SHP77 (cell line): ENCODE measurements around the gene NOTCH4.
A peak's percentile ranks its signal among the peaks of the same experiment; 100 is the strongest.

Experiments used
- DNase-seq, 2 experiments: peaks; one replicate each; lab custom pipeline; 2025; lab: John Stamatoyannopoulos, UW

NOTCH4 gene

DNA sequence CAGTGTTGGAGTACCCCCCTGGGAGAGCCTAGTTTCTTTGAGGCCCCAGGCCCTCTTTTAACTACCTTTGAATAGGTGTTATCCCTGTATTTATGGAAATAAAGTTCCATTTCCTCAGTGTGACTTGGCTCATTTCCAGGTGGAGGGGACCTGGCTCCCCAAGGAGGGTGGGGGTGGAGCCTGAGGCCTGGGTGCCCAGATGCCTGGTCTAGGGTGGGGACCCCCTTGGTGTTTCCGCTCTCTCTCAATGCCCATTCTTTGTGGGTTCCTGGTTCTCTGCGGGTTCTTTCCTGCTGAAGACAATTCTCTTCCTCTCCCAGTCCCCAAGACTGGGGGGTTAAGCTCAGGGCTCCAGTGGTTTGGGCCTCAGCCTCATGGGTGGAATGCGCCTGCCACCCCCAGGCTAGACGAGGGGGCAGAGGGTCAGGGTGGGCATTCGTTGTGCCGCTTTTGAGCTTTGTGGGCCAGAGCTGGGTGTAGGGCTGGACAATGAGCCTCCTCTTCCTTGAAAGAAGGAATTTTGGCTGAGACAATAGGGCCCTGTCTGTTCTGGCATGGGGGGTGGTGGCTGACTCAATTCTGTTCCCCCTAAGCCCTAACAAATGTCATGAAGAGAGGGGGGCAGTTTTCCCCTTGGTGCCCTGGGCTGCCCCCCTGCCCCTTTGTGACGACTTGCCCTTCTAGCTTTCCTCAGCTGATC lies 60.2 kb downstream of the NOTCH4 start:
- DNase-seq = no peak

DNA sequence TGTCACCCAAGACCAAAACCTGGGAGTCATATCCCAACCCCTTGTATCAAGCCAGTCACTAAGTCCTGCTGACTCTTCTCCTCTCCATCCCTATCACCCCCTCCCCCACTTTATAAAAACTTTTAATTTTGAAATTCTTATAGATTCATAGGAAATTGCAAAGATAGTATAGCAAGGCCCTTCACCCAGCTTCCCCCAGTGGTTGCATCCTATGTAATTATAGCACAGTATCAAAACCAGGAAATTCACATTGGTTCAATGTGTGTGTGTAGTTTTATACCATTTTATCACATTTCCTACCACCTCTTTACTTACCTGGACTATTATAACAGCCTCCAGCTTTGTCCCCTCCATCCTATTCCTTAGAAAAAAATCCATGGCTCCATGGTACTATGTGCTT lies 65.8 kb downstream of the NOTCH4 start:
- no peak for DNase-seq

DNA sequence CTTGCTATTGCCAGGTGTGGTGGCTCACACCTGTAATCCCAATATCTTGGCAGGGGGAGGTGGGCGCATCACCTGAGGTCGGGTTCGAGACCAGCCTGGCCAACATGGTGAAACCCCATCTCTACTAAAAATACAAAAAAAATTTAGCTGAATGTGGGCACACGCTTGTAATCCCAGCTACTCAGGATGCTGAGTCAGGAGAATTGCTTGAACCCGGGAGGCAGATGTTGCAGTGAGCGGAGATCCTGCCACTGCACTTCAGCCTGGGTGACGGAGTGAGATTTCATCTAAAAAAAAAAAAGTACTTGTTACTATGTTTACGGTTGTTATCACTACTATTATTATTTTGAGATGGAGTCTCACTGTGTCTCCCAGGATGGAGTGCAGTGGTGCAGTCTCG lies 67.0 kb downstream of the NOTCH4 start:
- no peak for DNase-seq

DNA sequence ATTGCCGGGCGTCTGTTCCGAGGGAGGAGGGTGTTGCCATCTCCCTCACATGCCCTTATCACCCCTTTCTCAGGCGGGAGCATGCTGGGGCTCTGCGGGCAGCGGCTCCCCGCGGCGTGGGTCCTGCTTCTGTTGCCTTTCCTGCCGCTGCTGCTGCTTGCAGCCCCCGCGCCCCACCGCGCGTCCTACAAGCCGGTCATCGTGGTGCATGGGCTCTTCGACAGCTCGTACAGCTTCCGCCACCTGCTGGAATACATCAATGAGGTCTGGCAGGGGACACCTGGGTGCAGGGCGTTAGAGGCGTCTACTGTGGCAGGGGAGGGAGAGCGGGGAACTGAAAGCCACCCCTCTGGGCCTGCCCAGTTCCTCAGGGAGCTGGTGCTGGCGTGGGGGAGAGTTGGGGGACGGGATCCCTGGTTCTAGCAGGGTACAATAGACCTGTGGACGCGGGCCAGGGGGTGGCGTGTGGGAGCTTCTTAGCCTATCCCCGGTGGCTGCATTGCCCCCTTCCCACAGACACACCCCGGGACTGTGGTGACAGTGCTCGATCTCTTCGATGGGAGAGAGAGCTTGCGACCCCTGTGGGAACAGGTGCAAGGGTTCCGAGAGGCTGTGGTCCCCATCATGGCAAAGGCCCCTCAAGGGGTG lies 69.2 kb downstream of the NOTCH4 start:
- DNase-seq = peak; percentile 68 to 82

DNA sequence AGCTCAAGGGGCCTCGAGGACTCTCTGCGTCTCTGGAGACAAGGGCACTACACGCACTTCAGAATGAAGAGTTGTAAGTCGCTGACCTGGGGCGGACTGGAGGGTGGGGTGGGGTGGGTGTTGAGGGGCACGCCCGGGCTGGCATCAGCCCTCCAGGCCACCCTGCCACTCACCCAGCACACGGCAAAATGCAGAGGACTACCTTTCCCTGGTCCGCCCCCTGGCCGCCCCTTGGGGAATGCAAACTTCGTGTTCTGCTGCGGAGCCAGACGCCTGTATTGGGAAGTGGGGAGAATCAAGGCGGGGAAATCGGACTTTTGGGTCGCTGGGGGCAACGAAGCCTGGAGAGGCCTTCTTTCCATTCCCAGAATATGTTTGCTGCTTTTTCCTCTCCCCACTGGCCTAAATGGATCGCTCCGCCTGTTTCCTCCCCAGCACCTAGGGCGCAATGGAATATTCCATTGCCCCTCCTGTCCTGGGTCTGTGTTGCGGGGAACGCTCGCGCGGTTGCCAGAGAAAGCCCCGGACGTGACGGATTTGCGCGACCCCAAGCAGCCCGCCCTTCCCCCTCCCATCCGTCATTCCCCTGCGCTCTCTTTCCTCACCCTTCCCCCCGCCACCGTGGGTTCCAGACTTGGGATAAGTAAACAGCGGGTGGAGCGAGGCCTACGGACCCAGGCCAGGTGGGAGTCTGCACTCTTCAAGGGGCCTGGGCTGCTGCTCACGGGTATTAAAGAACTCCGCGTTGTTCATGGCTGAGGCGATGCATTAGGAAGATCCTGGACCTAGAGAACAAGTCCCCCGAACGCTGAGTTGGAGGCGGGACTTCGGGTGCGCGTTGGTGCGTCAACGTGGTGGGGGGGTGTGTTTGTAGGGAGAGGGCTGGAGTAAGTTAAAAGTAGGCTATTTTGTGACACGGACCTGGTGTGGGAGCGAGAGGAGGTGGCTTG lies 70.0 kb downstream of the NOTCH4 start, which contains the start of gene PPT2:
Gene PPT2, plus strand, starts transcription at position 578 of the 950 bp plus-strand sequence. CDS start 454 bp downstream, outside the sequence.
- DNase-seq = peak; percentile 91 to 92

DNA sequence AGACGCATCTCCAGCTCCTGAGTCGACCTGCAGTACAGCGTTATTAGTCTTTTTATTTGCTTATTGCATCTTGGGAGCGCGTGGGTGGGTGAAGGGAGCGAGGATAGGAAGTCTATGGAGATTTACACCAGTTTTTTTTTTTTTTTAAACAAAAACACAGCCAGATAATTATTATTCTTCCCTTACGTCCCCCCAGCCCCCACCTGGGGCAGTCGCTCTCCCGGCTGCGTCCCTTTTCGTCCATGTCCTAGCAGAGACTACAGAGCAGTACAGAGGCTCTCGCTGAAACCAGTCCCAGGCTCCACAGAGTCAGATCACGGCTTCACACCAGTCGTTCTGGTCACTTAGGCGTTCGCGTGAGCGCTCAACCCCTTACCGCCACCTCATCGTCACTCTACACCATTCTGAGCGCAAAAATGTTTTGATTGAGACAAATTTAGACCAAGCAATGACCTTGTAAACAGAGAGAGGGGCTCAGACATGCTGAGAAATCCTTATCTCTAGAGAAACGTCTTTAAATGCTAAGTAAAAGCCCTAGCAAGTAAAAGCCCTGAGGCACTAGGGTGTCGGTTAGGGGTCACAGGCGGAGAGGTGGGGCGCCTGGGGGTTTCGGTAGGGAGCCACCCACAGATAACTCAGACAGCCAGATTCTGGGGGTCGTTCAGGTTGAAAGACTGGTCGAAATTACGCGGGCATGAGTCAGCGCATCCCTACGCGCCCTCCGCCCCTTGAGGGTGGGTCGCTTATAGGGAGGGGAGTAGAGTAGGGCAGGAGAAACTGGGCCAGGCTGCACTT lies 70.9 kb downstream of the NOTCH4 start:
- peak; percentile 26 to 48 for DNase-seq

DNA sequence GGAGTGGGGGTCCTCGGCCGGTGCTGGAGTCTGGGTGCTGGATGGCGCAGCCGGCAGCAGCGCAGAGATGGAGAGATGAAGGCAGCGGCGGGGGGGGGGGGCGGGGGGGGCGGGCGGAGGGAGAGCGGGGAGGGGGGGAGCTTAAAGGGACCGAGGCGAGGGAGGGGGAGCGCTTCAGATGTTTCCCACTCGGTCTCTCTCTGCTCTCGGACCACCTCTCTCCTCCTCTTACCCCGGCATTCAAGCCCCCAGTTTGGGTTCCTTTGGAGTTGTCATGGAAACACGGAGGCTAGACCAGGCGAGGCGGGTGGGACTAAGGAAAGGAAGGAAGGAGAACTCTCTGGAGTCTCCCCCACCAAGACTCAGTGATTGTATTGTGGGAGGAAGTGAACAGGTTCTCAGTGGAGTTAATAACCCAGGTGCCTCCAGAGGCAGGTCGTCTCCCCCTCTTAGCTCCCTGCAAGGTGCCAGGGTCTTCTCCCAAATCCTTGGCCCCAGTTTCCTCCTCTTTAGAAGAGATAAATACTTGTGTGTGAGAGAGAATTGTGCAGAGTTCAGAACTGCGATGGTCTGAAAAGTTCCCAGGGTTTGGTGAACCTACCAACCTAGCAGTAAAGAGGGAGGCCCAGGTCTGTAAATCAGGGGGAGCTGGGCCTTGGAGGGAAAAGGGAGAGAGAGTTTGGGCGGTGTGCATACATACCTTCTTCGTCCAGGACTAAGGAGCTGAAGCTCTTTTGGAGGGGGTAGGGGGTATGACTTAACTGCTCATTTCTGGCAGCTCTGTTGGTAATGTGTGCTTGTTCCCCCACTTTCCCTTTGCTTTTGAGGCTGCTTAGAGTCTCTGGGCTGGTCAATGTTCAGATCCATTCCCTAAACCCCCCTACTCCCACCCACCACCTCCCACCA lies 71.8 kb downstream of the NOTCH4 start, which contains the start of gene PRRT1:
Gene PRRT1, minus strand, starts transcription at position 77 of the 906 bp plus-strand sequence. CDS start 112 bp downstream, outside the sequence.
- no peak for DNase-seq

DNA sequence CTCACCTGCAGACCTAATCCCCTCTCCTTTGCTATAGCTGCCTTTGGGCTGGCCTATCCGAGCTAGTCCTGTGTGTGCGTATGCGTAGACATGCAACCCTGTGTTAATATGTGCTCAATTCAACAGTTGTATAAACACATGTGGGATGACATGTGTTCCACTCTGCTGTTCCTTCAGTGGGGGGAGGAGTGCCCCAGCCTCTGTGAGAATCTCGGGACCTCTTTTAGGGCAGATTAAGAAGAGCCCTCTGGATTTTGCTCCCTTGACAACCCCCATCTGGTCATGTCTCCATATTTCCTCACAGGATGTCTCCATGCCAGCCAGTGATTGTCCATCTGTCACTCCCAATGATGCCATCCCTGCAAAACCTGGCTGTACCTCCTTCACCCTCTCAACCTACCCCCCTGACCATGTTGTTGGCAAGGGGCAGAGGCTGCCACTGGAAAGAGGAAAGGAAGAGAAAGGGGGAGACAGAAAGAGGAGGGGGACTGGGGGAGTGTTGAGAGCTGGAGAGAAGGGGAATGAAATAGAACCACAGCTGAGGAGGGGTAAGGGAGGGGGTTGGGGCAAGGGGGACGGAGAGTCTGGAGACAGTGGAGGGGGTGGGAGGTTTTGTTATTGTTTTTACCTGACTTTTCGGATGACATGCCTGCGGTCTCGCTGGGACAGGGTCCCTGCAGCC lies 72.5 kb downstream of the NOTCH4 start:
- no peak for DNase-seq

DNA sequence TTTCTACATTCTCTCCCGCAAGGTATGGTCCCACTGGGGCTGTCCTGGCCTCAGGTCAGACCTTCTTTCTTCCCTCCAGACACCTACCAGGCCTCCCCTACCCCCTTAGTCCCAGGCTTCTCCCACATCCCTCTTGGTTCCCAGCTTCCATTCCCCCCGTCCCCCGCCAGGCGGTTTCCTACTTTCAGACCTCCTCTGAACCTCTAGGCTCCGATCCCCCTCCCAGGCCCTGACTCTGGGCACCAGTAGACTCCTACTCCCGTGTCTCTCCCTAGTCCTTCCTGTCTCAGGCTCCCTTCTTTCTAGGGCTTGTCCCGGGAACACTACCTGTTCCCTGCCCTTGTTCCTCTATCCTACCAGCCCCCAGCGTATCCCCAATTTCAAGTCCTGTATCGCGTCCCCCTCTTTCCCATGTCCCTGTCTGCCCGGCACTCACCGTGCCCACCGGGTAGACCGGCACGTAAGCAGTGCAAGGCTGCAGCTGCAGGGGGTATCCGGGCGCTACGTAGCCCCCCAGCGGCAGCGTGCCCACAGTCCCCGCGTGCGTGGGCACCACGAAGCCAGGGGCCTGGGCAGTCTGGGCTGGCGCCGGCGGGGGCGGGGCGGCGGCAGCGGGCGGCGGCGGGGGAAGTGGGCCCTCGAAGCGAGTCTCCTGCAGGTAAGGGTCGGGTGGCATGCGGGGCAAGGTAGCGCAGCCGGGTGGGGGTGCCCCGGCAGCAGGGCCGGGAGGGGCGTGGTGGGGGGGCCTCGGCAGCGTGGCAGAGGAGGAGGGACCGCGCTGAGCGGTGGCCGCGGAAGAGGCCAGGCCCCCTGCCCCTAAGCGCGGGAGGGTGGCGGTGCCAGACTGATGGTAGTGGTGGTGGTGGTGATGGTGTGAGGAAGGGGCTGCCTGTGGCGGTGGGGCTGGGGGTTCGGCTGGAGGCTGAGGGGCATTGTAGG lies 73.7 kb downstream of the NOTCH4 start:
- DNase-seq = no peak

DNA sequence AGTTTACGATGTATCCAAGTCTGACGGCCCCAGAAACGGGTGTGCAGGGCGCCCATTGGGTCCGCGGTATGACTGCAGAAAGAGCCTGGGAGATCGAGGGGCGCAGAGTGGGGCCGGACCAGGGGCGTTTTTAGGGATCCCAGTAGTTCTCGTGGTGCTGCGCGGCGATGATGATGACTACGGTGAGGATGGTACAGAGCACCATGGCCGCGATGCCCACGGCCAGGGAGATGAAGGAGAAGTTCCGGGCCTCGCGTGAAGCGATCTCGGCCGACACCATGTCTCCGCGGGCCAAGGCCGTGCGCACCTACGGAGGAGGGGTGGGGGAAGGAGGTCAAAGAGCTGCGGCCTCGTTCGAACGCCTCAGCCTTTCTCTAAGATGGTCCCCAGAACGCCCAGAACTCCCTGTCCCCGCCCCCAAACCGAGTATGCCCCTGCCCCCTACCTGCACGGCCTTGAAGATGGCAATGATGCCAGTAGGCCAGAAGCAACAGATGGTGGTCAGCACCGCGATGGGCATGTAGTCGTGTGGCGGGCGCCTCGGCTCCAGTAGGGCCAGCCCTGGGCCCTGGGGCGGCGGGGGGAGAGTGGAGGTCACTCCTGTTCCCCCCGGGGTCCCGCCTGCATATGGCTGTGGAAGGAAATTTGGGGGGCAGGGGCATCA lies 74.6 kb downstream of the NOTCH4 start:
- DNase-seq = no peak

DNA sequence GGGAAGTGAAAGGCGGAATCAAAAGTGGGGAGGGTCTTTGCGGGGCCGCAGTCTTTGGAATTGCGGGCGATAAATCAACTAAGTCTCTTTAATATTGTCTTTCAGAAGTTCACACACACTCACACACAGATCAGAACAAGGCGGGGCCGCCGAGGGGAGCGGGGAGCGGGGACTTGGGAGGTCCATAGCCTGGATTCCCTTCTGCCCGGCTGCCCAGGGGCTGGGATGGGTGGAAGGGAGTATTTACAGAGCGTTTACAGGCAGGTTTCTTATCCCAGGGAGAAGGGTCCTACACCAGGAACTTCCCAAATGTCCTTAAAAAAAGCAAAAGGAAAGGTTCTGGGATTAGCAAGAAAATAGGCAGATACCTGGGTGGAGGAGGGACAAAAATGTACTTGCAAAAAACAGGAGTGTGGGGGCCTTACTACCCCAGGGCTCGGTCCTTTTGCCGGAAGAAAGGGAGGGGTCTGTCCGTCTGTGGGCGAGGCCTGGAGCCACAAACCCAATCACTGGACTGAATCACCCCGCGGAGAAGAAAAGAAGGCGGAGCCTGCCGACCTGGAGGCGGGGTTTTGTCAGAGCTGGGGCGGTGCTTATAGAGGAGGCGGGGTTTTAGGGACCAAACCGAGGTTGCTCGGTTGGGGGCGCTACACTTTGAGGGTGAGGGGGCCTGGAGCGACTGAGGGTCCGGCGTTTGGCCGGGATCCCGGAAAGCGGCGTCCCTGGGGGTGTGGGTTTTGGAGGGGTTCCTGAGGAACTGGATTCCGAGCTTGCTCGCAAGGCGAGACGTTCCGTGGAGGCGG lies 75.4 kb downstream of the NOTCH4 start:
- no peak for DNase-seq

DNA sequence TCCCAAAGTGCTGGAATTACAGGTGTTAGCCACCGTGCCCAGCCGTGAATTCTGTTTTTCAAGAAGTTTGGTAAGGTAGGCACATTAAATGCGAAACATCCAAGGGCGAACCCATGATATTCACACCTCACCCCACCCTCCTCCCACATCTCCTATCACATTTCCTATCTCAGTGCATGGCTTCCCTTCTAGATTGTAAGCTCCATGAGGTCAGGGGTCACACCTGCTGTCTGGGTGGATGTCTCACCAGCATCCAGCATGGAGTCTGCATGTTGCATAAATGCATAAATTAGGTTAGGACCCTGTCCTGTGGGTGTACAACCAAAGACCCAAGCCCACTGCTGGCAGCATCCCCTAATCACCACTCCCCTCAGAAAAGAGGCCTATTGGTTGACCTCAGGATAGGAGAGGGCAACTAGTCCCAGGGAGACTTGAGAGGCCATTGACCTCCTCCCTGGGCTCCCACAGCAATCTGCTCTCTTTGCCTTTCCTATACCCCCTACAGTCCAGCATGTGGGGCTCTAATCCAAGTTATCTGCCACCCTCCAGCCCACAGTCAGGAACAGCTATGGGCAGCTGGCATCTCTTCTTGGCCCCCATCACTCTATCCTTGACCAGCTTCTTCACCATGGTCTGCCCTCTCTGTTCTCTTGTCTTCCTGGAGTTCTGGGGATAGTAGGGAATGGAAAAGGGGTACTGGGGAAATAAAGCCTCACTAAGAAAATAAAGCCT lies 76.3 kb downstream of the NOTCH4 start:
- DNase-seq = no peak

DNA sequence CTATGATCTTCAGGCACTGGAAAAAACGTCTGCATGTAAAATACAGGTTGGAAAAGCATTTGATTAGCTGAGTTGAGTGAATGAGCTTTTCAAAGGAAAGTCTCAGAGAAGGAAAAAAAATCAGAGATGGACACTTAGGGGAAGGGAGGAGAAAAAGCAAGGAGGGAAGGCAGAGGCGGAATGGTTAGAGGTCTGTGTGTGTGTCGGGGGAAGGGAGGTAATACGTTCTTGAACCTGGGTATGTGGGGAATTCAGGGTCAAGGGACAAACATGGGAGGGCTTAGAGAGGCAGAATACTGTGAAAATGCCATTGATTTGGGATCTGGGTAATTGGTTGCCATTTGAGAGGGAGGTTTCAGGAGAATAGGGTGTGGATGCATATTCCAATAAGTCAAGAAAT lies 77.2 kb downstream of the NOTCH4 start:
- no peak for DNase-seq

DNA sequence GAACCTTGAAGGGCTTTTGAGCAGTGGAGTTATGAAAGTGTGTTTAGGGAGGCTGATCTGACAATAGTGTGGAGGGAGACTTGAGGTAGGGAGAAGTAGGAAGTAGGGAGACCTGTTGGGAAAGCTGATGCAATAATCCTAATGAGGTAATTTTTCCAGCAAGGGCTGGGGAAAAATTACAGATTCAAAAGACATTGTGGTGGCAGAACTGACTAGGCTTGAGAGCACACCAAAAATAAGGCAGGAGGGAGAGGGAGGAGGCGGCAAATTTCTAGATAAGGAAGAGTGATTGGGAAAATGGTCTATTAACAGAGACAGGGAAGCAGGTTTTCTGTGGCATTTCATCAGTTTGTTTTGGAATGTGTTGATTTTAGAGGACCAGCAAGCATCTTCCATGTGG lies 77.6 kb downstream of the NOTCH4 start:
- no peak for DNase-seq
